Esophagus squamous epithelium (tissue), 5 donors: Measurements from ENCODE around the gene PEX14. TPM values are rescaled to one million over a fixed set of nuclear protein-coding genes. Genes with fewer than 3 reads are reported as not detected.

Source experiments
- DNase-seq: peaks from one replicate; lab custom pipeline; 2025; lab: John Stamatoyannopoulos, UW
- H3K27ac ChIP-seq, 4 donors: fragments of 200-600 bp; sonication (generic); one replicate each; pipeline ENCODE4 v1.5.1; 2016 to 2019; ENCODE audit warnings: mild to moderate bottlenecking in 1 of 4
- H3K27me3 ChIP-seq, 4 donors: fragments of 200-600 bp; sonication (generic); 1 replicate in 3 of 4; 2 replicates in 1 of 4; pipeline versions ENCODE4 v1.5.1 to v1.6.0; 2017 to 2021; ENCODE audit warnings: antibody characterized with exemption in 1 of 4
- H3K36me3 ChIP-seq, 3 donors: fragments of 200-600 bp; sonication (generic); one replicate each; pipeline ENCODE4 v1.5.1; 2016 to 2019
- H3K4me1 ChIP-seq, 3 donors: fragments of 200-600 bp; sonication (generic); one replicate each; pipeline ENCODE4 v1.5.1; 2017 to 2019
- H3K4me3 ChIP-seq, 4 donors: fragments of 200-600 bp; sonication (generic); 1 replicate in 3 of 4; 2 replicates in 1 of 4; pipeline ENCODE4 v1.5.1; 2016 to 2019; ENCODE audit warnings: mild to moderate bottlenecking in 2 of 4, moderate library complexity in 1 of 4
- H3K9me3 ChIP-seq, 3 donors: fragments of 200-600 bp; sonication (generic); one replicate each; pipeline ENCODE4 v1.5.1; 2016 to 2019
- CTCF ChIP-seq, 6 experiments: fragments of 450-650 bp in 4 of 6; fragments of 200-600 bp in 2 of 6; sonication (generic) in 2 of 6; IDR thresholded peaks; one replicate each; pipeline ENCODE4 v1.5.1; 2016 to 2019; ENCODE audit warnings: antibody characterized with exemption in 6 of 6, mild to moderate bottlenecking in 4 of 6, moderate library complexity in 4 of 6
- POLR2A ChIP-seq, 4 donors: fragments of 450-650 bp; IDR thresholded peaks; one replicate each; pipeline ENCODE4 v1.6.1; 2017; ENCODE audit warnings: antibody characterized with exemption in 4 of 4, mild to moderate bottlenecking in 4 of 4, moderate library complexity in 3 of 4
- WGBS, 2 donors: methylation state at CpG; one replicate each; pipeline ENCODE4 v1.1.5; 2018; 5-methylcytosine and 5-hydroxymethylcytosine counted together
- intact Hi-C: fragments of 100-400 bp; cut with DNase I; formaldehyde crosslinking; loops from one replicate; pipeline ENCODE4 v1.15.0; 2022
- total RNA-seq, 4 donors: library from RNA; depleted of rRNA; stranded (reverse); fragments of >200 nt; gene quantifications; one replicate each; pipeline ENCODE4 v1.1.0, GENCODE V29; 2016
- donor health status: DM: yes; HTN: yes; CAD: no.

The PEX14 gene
- total RNA-seq, 4 donors from 2014 or later: 9.4 to 22.9 (median 15.2) TPM

- Histone ChIP-seq H3K9me3 (no peaks in the 10 kb centered on the region), H3K36me3 (peaks cover 0 to 11% (median 0%) of the 10 kb centered on the region in 3 donors), H3K27me3 (no peaks in the 10 kb centered on the region), H3K4me1 (peaks cover 6 to 20% (median 12%) of the 10 kb centered on the region in 3 donors), H3K4me3 (no peak overlapping the region), H3K27ac (no peak overlapping the region)
- DNase-seq: no peak
- TF ChIP-seq CTCF (IDR thresholded peaks at IDR 0.05): no peak
- TF ChIP-seq POLR2A (IDR thresholded peaks at IDR 0.05): no peak
- 86 to 91% methylated on average over 5 of the region's 5 CpGs for WGBS, 2 donors
- intact Hi-C loops: loop anchor here (5.0 to 10.0 kb wide), 2 partner anchors 58 to 230 kb away; no protein-coding TSS in a partner anchor
These were observed 40.2 kb upstream of the PEX14 start for GRCh38 chr1:10434590-10434989.

- DNase-seq: no peak
- WGBS, 2 donors: 89 to 100% methylated on average over 1 of the region's 1 CpG
- Histone ChIP-seq H3K4me1 (no peaks in the 10 kb centered on the region), H3K36me3 (peaks cover 0 to 24% (median 0%) of the 10 kb centered on the region in 3 donors), H3K4me3 (no peak overlapping the region), H3K9me3 (no peaks in the 10 kb centered on the region), H3K27ac (no peak overlapping the region), H3K27me3 (no peaks in the 10 kb centered on the region)
- TF ChIP-seq POLR2A (IDR thresholded peaks at IDR 0.05) (no peak), CTCF (IDR thresholded peaks at IDR 0.05) (no peak)
- intact Hi-C loops: loop anchor here (10.0 kb wide), 1 partner anchor 232 kb away; no protein-coding TSS in a partner anchor
These were observed 37.7 kb upstream of the PEX14 start for GRCh38 chr1:10437052-10437451.

- no peak for TF ChIP-seq CTCF (IDR thresholded peaks at IDR 0.05)
- TF ChIP-seq POLR2A (IDR thresholded peaks at IDR 0.05): no peak
- no peak overlapping the region for H3K4me3 ChIP-seq
- H3K36me3 ChIP-seq: peaks cover 0 to 24% (median 0%) of the 10 kb centered on the region in 3 donors
- intact Hi-C loops: loop anchor here (10.0 kb wide), 1 partner anchor 234 kb away; no protein-coding TSS in a partner anchor
- no peaks in the 10 kb centered on the region for H3K4me1 ChIP-seq
- no peaks in the 10 kb centered on the region for H3K27me3 ChIP-seq
- H3K27ac ChIP-seq: no peak overlapping the region
- no peak for DNase-seq
- no peaks in the 10 kb centered on the region for H3K9me3 ChIP-seq
- 74 to 78% methylated on average over 7 of the region's 7 CpGs for WGBS, 2 donors
These were observed 36.0 kb upstream of the PEX14 start for GRCh38 chr1:10438677-10439163.

- Histone ChIP-seq H3K27ac (no peak overlapping the region), H3K4me1 (no peaks in the 10 kb centered on the region), H3K9me3 (no peaks in the 10 kb centered on the region), H3K27me3 (no peaks in the 10 kb centered on the region), H3K36me3 (peaks cover 0 to 15% (median 0%) of the 10 kb centered on the region in 3 donors), H3K4me3 (no peak overlapping the region)
- intact Hi-C loops: no loop called here
- WGBS, 2 donors: 91 to 100% methylated on average over 2 of the region's 2 CpGs
- no peak for DNase-seq
- no peak for TF ChIP-seq POLR2A (IDR thresholded peaks at IDR 0.05)
- no peak for TF ChIP-seq CTCF (IDR thresholded peaks at IDR 0.05)
These were observed 34.4 kb upstream of the PEX14 start for GRCh38 chr1:10440305-10440704.

- no peak for TF ChIP-seq POLR2A (IDR thresholded peaks at IDR 0.05)
- 86 to 90% methylated on average over 5 of the region's 5 CpGs for WGBS, 2 donors
These were observed 34.0 kb upstream of the PEX14 start for GRCh38 chr1:10440794-10441193.

More at GRCh38 chr1:10440794-10441193, 34.0 kb upstream of the PEX14 start:
- Histone ChIP-seq H3K27ac (no peak overlapping the region), H3K36me3 (peaks cover 0 to 15% (median 0%) of the 10 kb centered on the region in 3 donors), H3K27me3 (no peaks in the 10 kb centered on the region), H3K9me3 (no peaks in the 10 kb centered on the region), H3K4me3 (no peak overlapping the region), H3K4me1 (no peaks in the 10 kb centered on the region)
- no peak for DNase-seq
- intact Hi-C loops: no loop called here
